ENCODE data around the gene TASP1. TPM values are rescaled to one million over a fixed set of nuclear protein-coding genes. Genes with fewer than 3 reads are reported as not detected.
"Not testable (repeated sequence)": the region's sequence is repeated elsewhere in the genome, so short reads cannot be mapped to it uniquely, and the experiment has no call there.

Gene TASP1
- total and polyA plus RNA-seq, 12 donors = 3.6 to 13.0 (median 9.6) TPM

GRCh38 chr20:13665709-13666395, 27.1 kb upstream of the TASP1 start:
- Histone ChIP-seq H3K27ac (no peak overlapping the region), H3K27me3 (no peaks in the 10 kb centered on the region), H3K4me1 (replicated peaks in 1 of 2) (no peaks in the 10 kb centered on the region), H3K36me3 (replicated peaks in 1 of 2) (no peaks in the 10 kb centered on the region), H3K4me3 (no peak overlapping the region), H3K9me3 (replicated peaks in 1 of 3) (no peaks in the 10 kb centered on the region)
- DNase-seq = no peak
- TF ChIP-seq POLR2A (IDR thresholded peaks at IDR 0.05) (no peak), CTCF (IDR thresholded peaks at IDR 0.05) (no peak)
- intact Hi-C loops (cut with DNase I) = no loop called here
- WGBS, 4 donors = 76 to 79% (median 78%) methylated on average over 7 of the region's 7 CpGs

GRCh38 chr20:13661070-13661685, 22.4 kb upstream of the TASP1 start:
- no peak overlapping the region for H3K4me3 ChIP-seq
- intact Hi-C loops (cut with DNase I) = no loop called here
- H3K27me3 ChIP-seq = no peaks in the 10 kb centered on the region
- DNase-seq = no peak
- no peaks in the 10 kb centered on the region for H3K36me3 ChIP-seq (replicated peaks in 1 of 2)
- 48 to 58% (median 53%) methylated on average over 11 of the region's 11 CpGs for WGBS, 4 donors
- no peaks in the 10 kb centered on the region for H3K9me3 ChIP-seq (replicated peaks in 1 of 3)
- no peak for TF ChIP-seq POLR2A (IDR thresholded peaks at IDR 0.05)
- no peak for TF ChIP-seq CTCF (IDR thresholded peaks at IDR 0.05)
- no peak overlapping the region for H3K27ac ChIP-seq
- H3K4me1 ChIP-seq (replicated peaks in 1 of 2) = no peaks in the 10 kb centered on the region

- Histone ChIP-seq H3K4me1 (replicated peaks in 1 of 2) (no peaks in the 10 kb centered on the region), H3K4me3 (no peak overlapping the region), H3K36me3 (replicated peaks in 1 of 2) (no peaks in the 10 kb centered on the region), H3K9me3 (replicated peaks in 1 of 3) (no peaks in the 10 kb centered on the region), H3K27ac (no peak overlapping the region), H3K27me3 (no peaks in the 10 kb centered on the region)
- TF ChIP-seq POLR2A (IDR thresholded peaks at IDR 0.05) (no peak), CTCF (IDR thresholded peaks at IDR 0.05) (no peak)
- WGBS, 4 donors = 72 to 90% (median 78%) methylated on average over 3 of the region's 3 CpGs
- intact Hi-C loops (cut with DNase I) = no loop called here
- DNase-seq = no peak
Observed at GRCh38 chr20:13659288-13659687, 20.6 kb upstream of the TASP1 start.

- H3K27me3 ChIP-seq; H3K9me3 ChIP-seq (replicated peaks in 1 of 3); DNase-seq; H3K36me3 ChIP-seq (replicated peaks in 1 of 2); H3K4me1 ChIP-seq (replicated peaks in 1 of 2); intact Hi-C loops (cut with DNase I); H3K4me3 ChIP-seq; H3K27ac ChIP-seq: not testable (repeated sequence)
- WGBS, 4 donors = 82 to 86% (median 83%) methylated on average over 5 of the region's 5 CpGs
Observed at GRCh38 chr20:13658060-13658459, 19.3 kb upstream of the TASP1 start.
